ENCODE data around the gene RNF123. TPM values are rescaled to one million over a fixed set of nuclear protein-coding genes. Genes with fewer than 3 reads are reported as not detected.
"Not testable (repeated sequence)": the region's sequence is repeated elsewhere in the genome, so short reads cannot be mapped to it uniquely, and the experiment has no call there.

Gene RNF123
- total RNA-seq, 1 experiment from 2014 or later = 46.7 TPM

GRCh38 chr3:49740427-49740826, 51.1 kb downstream of the RNF123 start:
- DNase-seq = no peak
- H3K4me1 ChIP-seq (replicated peaks; ENCODE audit: insufficient read depth) = no peaks in the 10 kb centered on the region
- no peaks in the 10 kb centered on the region for H3K27me3 ChIP-seq (ENCODE audit: insufficient read depth, low read depth)
- no peak overlapping the region for H2AFZ ChIP-seq
- no peaks in the 10 kb centered on the region for H3K9me3 ChIP-seq (ENCODE audit: insufficient read depth, low read depth)
- H4K20me1 ChIP-seq (ENCODE audit: insufficient read depth) = peaks cover 7% of the 10 kb centered on the region
- no TSS peak for BruUV-seq (replicated peaks)
- H3K4me2 ChIP-seq = no peak overlapping the region
- peaks cover 11% of the 10 kb centered on the region for H3K79me2 ChIP-seq (ENCODE audit: low read depth)
- H3K9me2 ChIP-seq (ENCODE audit: insufficient read depth) = no peaks in the 10 kb centered on the region
- TF ChIP-seq EZH2 (IDR thresholded peaks at IDR 0.05; ENCODE audit: low read depth) (no peak), CTCF (conservative IDR thresholded peaks at IDR 0.05) (no peak)
- H3F3A ChIP-seq (ENCODE audit: insufficient read depth, low read depth) = no peaks in the 10 kb centered on the region; the same call in 1 of the 2 replicates
- ChIA-PET POLR2A (ENCODE audit: unreplicated experiment) (no interaction called here), CTCF (no interaction called here)
- intact Hi-C loops (cut with micrococcal nuclease; ENCODE audit: unreplicated experiment) = no loop called here
- H3K4me3 ChIP-seq = no peak overlapping the region
- peaks cover 8% of the 10 kb centered on the region for H3K36me3 ChIP-seq (ENCODE audit: low read depth)
- no peak overlapping the region for H3K27ac ChIP-seq

- H3K4me2 ChIP-seq = no peak overlapping the region
- no peaks in the 10 kb centered on the region for H3K9me3 ChIP-seq (ENCODE audit: insufficient read depth, low read depth)
- peak in 1 of 2 experiments; percentile 87 for DNase-seq
- no TSS peak for BruUV-seq (replicated peaks)
- ChIA-PET CTCF (no interaction called here), POLR2A (ENCODE audit: unreplicated experiment) (no interaction called here)
- H3K4me1 ChIP-seq (replicated peaks; ENCODE audit: insufficient read depth) = peaks cover 8% of the 10 kb centered on the region
- peaks cover 5% of the 10 kb centered on the region for H3K36me3 ChIP-seq (ENCODE audit: low read depth)
- H3K79me2 ChIP-seq (ENCODE audit: low read depth) = peaks cover 11% of the 10 kb centered on the region
- intact Hi-C loops (cut with micrococcal nuclease; ENCODE audit: unreplicated experiment) = no loop called here
- no peaks in the 10 kb centered on the region for H3K27me3 ChIP-seq (ENCODE audit: insufficient read depth, low read depth)
- H2AFZ ChIP-seq = no peak overlapping the region
- peaks cover 12% of the 10 kb centered on the region for H4K20me1 ChIP-seq (ENCODE audit: insufficient read depth)
- H3K9me2 ChIP-seq (ENCODE audit: insufficient read depth) = no peaks in the 10 kb centered on the region
- H3K27ac ChIP-seq = no peak overlapping the region
- no peak for TF ChIP-seq EZH2 (IDR thresholded peaks at IDR 0.05; ENCODE audit: low read depth)
- TF ChIP-seq CTCF (conservative IDR thresholded peaks at IDR 0.05) = no peak
- H3K4me3 ChIP-seq = no peak overlapping the region
- peaks cover 10% of the 10 kb centered on the region for H3F3A ChIP-seq (ENCODE audit: insufficient read depth, low read depth)
Observed at GRCh38 chr3:49745986-49746385, 56.6 kb downstream of the RNF123 start.

GRCh38 chr3:49747792-49748480, 58.6 kb downstream of the RNF123 start:
- no TSS peak for BruUV-seq (replicated peaks)
- no peak for DNase-seq
- POLR2A ChIA-PET (ENCODE audit: unreplicated experiment) = interaction anchor here (0.6 kb wide), 1 partner anchor 25 kb away, joined by 3 read pairs; no protein-coding TSS in a partner anchor
- Histone ChIP-seq H3K9me2 (ENCODE audit: insufficient read depth) (no peaks in the 10 kb centered on the region), H4K20me1 (ENCODE audit: insufficient read depth) (peaks cover 12% of the 10 kb centered on the region), H3K4me1 (replicated peaks; ENCODE audit: insufficient read depth) (peaks cover 8% of the 10 kb centered on the region), H3K4me2 (no peak overlapping the region), H3K27me3 (ENCODE audit: insufficient read depth, low read depth) (no peaks in the 10 kb centered on the region), H3F3A (ENCODE audit: insufficient read depth, low read depth) (peaks cover 10% of the 10 kb centered on the region), H3K79me2 (ENCODE audit: low read depth) (peaks cover 11% of the 10 kb centered on the region), H3K4me3 (no peak overlapping the region), H3K36me3 (ENCODE audit: low read depth) (peaks cover 5% of the 10 kb centered on the region), H2AFZ (no peak overlapping the region), H3K9me3 (ENCODE audit: insufficient read depth, low read depth) (no peaks in the 10 kb centered on the region), H3K27ac (no peak overlapping the region)
- TF ChIP-seq CTCF (conservative IDR thresholded peaks at IDR 0.05) (no peak), EZH2 (IDR thresholded peaks at IDR 0.05; ENCODE audit: low read depth) (no peak)
- intact Hi-C loops (cut with micrococcal nuclease; ENCODE audit: unreplicated experiment) = no loop called here
- CTCF ChIA-PET = no interaction called here

- POLR2A ChIA-PET (ENCODE audit: unreplicated experiment) = interaction anchor here (0.6 kb wide), 1 partner anchor 24 kb away, joined by 3 read pairs; no protein-coding TSS in a partner anchor
- H3K4me1 ChIP-seq (replicated peaks; ENCODE audit: insufficient read depth); H3K27me3 ChIP-seq (ENCODE audit: insufficient read depth, low read depth); DNase-seq; CTCF ChIA-PET; H3K9me2 ChIP-seq (ENCODE audit: insufficient read depth); H3F3A ChIP-seq (ENCODE audit: insufficient read depth, low read depth); H3K36me3 ChIP-seq (ENCODE audit: low read depth); intact Hi-C loops (cut with micrococcal nuclease; ENCODE audit: unreplicated experiment); H2AFZ ChIP-seq; H3K27ac ChIP-seq; BruUV-seq (replicated peaks); H3K4me2 ChIP-seq; H3K9me3 ChIP-seq (ENCODE audit: insufficient read depth, low read depth); H3K4me3 ChIP-seq: not testable (repeated sequence)
- Histone ChIP-seq H4K20me1 (ENCODE audit: insufficient read depth) (peaks cover 12% of the 10 kb centered on the region), H3K79me2 (ENCODE audit: low read depth) (peaks cover 17% of the 10 kb centered on the region)
Observed at GRCh38 chr3:49748874-49749273, 59.5 kb downstream of the RNF123 start.
